Caco-2 (cell line): ENCODE data around the gene MTMR6. TPM values are rescaled to one million over a fixed set of nuclear protein-coding genes. Genes with fewer than 3 reads are reported as not detected.

Experiments
- BruUV-seq: library from RNA; stranded (reverse); fragments of 400-500 nt; replicated peaks from 2 replicates; lab custom pipeline; 2021; lab: Mats Ljungman, UMichigan
- CTCF ChIA-PET: fragments of 300-600 bp; sonication (Branson Sonifier 250); formaldehyde crosslinking; loops from one replicate; lab custom pipeline; 2022; ENCODE audit warnings: antibody characterized with exemption; lab: Charles Lee
- POLR2A ChIA-PET: fragments of 300-600 bp; sonication (Branson Sonifier 250); formaldehyde crosslinking; loops from one replicate; lab custom pipeline; 2022; ENCODE audit warnings: antibody characterized with exemption; lab: Charles Lee
- DNase-seq, 2 experiments: peaks; one replicate each; pipeline versions ENCODE4 v3.0.0 to v3.0.0-alpha.2; 2020 to 2022
- H3K27me3 ChIP-seq: replicated peaks from 2 replicates; pipeline ENCODE4 v1.6.0; 2011; ENCODE audit warnings: low read length; ENCODE audit not compliant: control insufficient read depth, insufficient read depth
- H3K36me3 ChIP-seq: 2 replicates; pipeline ENCODE4 v1.5.1; 2011; ENCODE audit warnings: low read length; ENCODE audit not compliant: control insufficient read depth, insufficient read depth
- H3K4me1 ChIP-seq: fragments of 250-450 bp; sonication (Bioruptor Pico); 2 replicates; pipeline ENCODE4 v1.5.1; 2020; ENCODE audit warnings: mild to moderate bottlenecking
- H3K4me3 ChIP-seq: 2 replicates; pipeline ENCODE4 v1.5.1; 2011; ENCODE audit warnings: low read depth, mild to moderate bottlenecking, control low read depth, low read length
- H3K9me3 ChIP-seq: fragments of 250-450 bp; sonication (Bioruptor Pico); 2 replicates; pipeline ENCODE4 v1.5.1; 2020; ENCODE audit warnings: mild to moderate bottlenecking, moderate library complexity
- H3K27ac Mint-ChIP-seq: one replicate; pipeline ENCODE4 v1.8.0; 2022; ENCODE audit warnings: mixed read lengths; ENCODE audit not compliant: unreplicated experiment
- H3K27me3 Mint-ChIP-seq: one replicate; pipeline ENCODE4 v1.8.0; 2022; ENCODE audit warnings: mixed read lengths; ENCODE audit not compliant: insufficient read depth, unreplicated experiment
- H3K36me3 Mint-ChIP-seq: one replicate; pipeline ENCODE4 v1.8.0; 2022; ENCODE audit warnings: mild to moderate bottlenecking, mixed read lengths; ENCODE audit not compliant: insufficient read depth, unreplicated experiment
- H3K4me1 Mint-ChIP-seq: one replicate; pipeline ENCODE4 v1.8.0; 2022; ENCODE audit warnings: low read depth, mixed read lengths; ENCODE audit not compliant: unreplicated experiment
- H3K4me3 Mint-ChIP-seq: one replicate; pipeline ENCODE4 v1.8.0; 2022; ENCODE audit warnings: mild to moderate bottlenecking, moderate library complexity, mixed read lengths; ENCODE audit not compliant: unreplicated experiment
- H3K9me3 Mint-ChIP-seq: one replicate; pipeline ENCODE4 v1.8.0; 2022; ENCODE audit warnings: mixed read lengths; ENCODE audit not compliant: unreplicated experiment
- intact Hi-C: fragments of 100-400 bp; cut with micrococcal nuclease; formaldehyde crosslinking; loops from one replicate; pipeline ENCODE4 v1.10.0; 2022; ENCODE audit not compliant: unreplicated experiment
- total RNA-seq: library from RNA; stranded (reverse); gene quantifications from 2 replicates; pipeline ENCODE4 v1.2.3, GENCODE V29; 2022
- TF ChIP-seq, protein P1 (sequence below), 2 experiments: fragments of 200-600 bp in 1 of 2; IDR thresholded peaks; 1 replicate in 1 of 2; 2 replicates in 1 of 2; pipeline versions ENCODE4 v1.5.1 to v1.8.0; 2011 to 2022; ENCODE audit warnings: antibody characterized with exemption in 1 of 2, control low read depth in 1 of 2, inconsistent platforms in 1 of 2, low read depth in 1 of 2, low read length in 1 of 2, mild to moderate bottlenecking in 1 of 2, moderate library complexity in 1 of 2; ENCODE audit not compliant: insufficient read depth in 1 of 2, severe bottlenecking in 1 of 2, unreplicated experiment in 1 of 2

Gene MTMR6
- total RNA-seq, 1 experiment from 2014 or later = 13.0 TPM

DNA sequence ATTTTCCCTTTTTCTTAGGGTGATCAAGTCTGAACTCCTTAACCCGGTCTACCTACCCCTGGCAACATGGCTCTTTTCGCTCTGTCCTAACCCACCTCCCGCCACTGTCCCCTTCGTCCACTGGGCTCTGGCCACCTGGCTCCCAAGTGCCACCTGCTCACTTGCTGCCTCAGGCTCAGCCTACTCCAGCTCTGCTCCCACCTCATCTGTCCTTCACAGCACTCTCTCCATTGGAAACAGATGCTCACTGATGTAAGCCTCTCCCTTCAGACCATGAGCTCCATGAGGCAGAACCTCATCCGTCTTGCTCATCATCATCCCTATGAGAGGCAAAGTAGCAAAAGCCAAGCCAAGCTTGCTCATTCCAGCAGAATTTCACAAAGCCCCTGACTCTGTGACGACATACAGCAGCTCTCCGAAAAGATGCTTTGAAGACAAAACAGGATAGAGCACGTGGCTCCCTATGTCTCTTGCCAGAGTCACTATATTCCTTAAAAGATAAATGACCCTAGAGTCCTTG lies 79.9 kb downstream of the MTMR6 start:
- Mint-ChIP-seq H3K27ac (no peak overlapping the region), H3K36me3 (no peaks in the 10 kb centered on the region), H3K9me3 (no peaks in the 10 kb centered on the region), H3K4me3 (no peak overlapping the region), H3K27me3 (peaks cover 13% of the 10 kb centered on the region), H3K4me1 (no peaks in the 10 kb centered on the region)
- TF ChIP-seq, protein P1, sequence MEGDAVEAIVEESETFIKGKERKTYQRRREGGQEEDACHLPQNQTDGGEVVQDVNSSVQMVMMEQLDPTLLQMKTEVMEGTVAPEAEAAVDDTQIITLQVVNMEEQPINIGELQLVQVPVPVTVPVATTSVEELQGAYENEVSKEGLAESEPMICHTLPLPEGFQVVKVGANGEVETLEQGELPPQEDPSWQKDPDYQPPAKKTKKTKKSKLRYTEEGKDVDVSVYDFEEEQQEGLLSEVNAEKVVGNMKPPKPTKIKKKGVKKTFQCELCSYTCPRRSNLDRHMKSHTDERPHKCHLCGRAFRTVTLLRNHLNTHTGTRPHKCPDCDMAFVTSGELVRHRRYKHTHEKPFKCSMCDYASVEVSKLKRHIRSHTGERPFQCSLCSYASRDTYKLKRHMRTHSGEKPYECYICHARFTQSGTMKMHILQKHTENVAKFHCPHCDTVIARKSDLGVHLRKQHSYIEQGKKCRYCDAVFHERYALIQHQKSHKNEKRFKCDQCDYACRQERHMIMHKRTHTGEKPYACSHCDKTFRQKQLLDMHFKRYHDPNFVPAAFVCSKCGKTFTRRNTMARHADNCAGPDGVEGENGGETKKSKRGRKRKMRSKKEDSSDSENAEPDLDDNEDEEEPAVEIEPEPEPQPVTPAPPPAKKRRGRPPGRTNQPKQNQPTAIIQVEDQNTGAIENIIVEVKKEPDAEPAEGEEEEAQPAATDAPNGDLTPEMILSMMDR (IDR thresholded peaks at IDR 0.05; ENCODE audit: insufficient read depth in 1 of 2, low read depth in 1 of 2, low read length in 1 of 2, severe bottlenecking in 1 of 2, unreplicated experiment in 1 of 2) = no peak
- ChIA-PET CTCF (no interaction called here), POLR2A (no interaction called here)
- Histone ChIP-seq H3K27me3 (no peaks in the 10 kb centered on the region; the same call in none of the 2 replicates), H3K4me3 (no peak overlapping the region), H3K9me3 (no peaks in the 10 kb centered on the region), H3K36me3 (no peaks in the 10 kb centered on the region), H3K4me1 (no peaks in the 10 kb centered on the region)
- intact Hi-C loops = no loop called here
- BruUV-seq = no TSS peak
- no peak for DNase-seq

DNA sequence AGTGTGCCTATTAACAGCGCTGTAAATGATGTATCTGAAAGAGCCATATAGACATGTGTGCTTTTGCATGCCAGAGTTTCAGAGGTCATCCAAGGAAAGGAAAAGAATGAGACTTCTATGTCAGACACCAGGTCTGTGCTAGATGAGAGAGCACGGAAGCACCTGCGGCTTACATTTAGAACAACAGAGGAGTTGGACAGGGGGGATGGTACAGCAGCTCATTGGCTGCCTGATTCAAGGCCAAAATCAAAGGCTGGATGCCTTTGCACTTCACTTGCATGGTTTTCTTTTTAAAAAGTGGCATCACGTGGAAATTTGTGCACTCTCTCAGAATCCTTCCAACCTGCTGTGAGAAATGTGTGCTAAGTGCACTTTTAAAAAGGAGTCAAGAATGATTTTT lies 82.4 kb downstream of the MTMR6 start:
- Histone ChIP-seq H3K4me3 (no peak overlapping the region), H3K4me1 (no peaks in the 10 kb centered on the region), H3K27me3 (no peaks in the 10 kb centered on the region; the same call in none of the 2 replicates), H3K9me3 (no peaks in the 10 kb centered on the region), H3K36me3 (no peaks in the 10 kb centered on the region)
- Mint-ChIP-seq H3K36me3 (no peaks in the 10 kb centered on the region), H3K27me3 (peaks cover 13% of the 10 kb centered on the region), H3K4me3 (no peak overlapping the region), H3K9me3 (no peaks in the 10 kb centered on the region), H3K4me1 (no peaks in the 10 kb centered on the region), H3K27ac (no peak overlapping the region)
- TF ChIP-seq, protein P1 (IDR thresholded peaks at IDR 0.05; ENCODE audit: insufficient read depth in 1 of 2, low read depth in 1 of 2, low read length in 1 of 2, severe bottlenecking in 1 of 2, unreplicated experiment in 1 of 2) = no peak
- POLR2A ChIA-PET = no interaction called here
- BruUV-seq = no TSS peak
- intact Hi-C loops = no loop called here
- CTCF ChIA-PET = no interaction called here
- DNase-seq = no peak

DNA sequence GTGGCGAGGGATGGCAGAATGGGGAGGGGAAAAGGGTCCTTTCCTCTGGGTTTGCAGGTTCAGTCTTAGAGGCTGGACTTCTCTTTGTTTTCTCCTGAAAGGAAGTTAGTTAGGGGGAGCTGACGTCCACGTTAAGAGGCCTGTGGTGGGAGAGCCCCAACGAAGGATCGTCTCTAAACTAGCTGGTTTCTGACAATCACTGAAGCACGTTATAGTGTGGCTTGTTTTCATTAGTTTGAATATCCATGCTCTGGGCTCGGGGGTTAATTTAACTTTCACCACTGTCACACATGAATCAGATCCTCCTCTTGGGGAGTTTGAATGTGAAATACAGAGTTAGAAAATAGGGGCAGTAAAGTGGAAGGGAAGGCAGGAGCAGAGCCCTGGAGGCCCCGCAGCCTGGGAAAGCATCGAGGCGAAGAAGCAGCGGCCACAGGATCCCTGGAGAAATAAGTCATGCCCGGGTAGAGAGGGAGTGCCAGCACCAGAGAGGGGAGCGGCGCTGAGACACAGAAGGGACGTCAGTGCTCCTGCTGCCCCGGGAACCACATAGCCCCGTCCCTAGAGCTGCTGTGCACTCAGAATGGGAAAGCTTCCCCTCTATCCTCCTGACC lies 84.1 kb downstream of the MTMR6 start:
- Histone ChIP-seq H3K27me3 (no peaks in the 10 kb centered on the region; the same call in none of the 2 replicates), H3K9me3 (no peaks in the 10 kb centered on the region), H3K4me1 (no peaks in the 10 kb centered on the region), H3K36me3 (no peaks in the 10 kb centered on the region), H3K4me3 (no peak overlapping the region)
- TF ChIP-seq, protein P1 (IDR thresholded peaks at IDR 0.05; ENCODE audit: insufficient read depth in 1 of 2, low read depth in 1 of 2, low read length in 1 of 2, severe bottlenecking in 1 of 2, unreplicated experiment in 1 of 2) = no peak
- H3K4me3 Mint-ChIP-seq = no peak overlapping the region
- peaks cover 13% of the 10 kb centered on the region for H3K27me3 Mint-ChIP-seq
- BruUV-seq = no TSS peak
- CTCF ChIA-PET = no interaction called here
- POLR2A ChIA-PET = no interaction called here
- H3K36me3 Mint-ChIP-seq = no peaks in the 10 kb centered on the region
- no peaks in the 10 kb centered on the region for H3K4me1 Mint-ChIP-seq
- no peaks in the 10 kb centered on the region for H3K9me3 Mint-ChIP-seq
- no peak overlapping the region for H3K27ac Mint-ChIP-seq
- no peak for DNase-seq
- intact Hi-C loops = no loop called here
